B cell (primary cell): Measurements from ENCODE around the gene PAK4. TPM values are rescaled to one million over a fixed set of nuclear protein-coding genes. Genes with fewer than 3 reads are reported as not detected.
"Not testable (repeated sequence)": the region's sequence is repeated elsewhere in the genome, so short reads cannot be mapped to it uniquely, and the experiment has no call there.

Experiments used
- ATAC-seq: fragments of 200-7000 bp; cut with Tn5 transposase; one replicate; pipeline ENCODE4 v1.10.0; 2021; ENCODE audit warnings: low read depth, mild to moderate bottlenecking, moderate number of reproducible peaks, moderate library complexity
- CTCF ChIA-PET: fragments of 350-600 bp; sonication (Branson Sonifier 250); formaldehyde crosslinking; loops from one replicate; lab custom pipeline; 2021; ENCODE audit warnings: antibody characterized with exemption, inconsistent platforms; lab: Charles Lee
- POLR2A ChIA-PET: fragments of 350-600 bp; sonication (Branson Sonifier 250); formaldehyde crosslinking; loops from one replicate; lab custom pipeline; 2021; ENCODE audit warnings: antibody characterized with exemption; lab: Charles Lee
- DNase-seq: peaks from one replicate; pipeline ENCODE4 v3.0.0; 2013
- H2AFZ ChIP-seq: 2 replicates; pipeline ENCODE4 v1.6.1; 2012; ENCODE audit warnings: mild to moderate bottlenecking, low read depth, low read length; ENCODE audit not compliant: insufficient read depth, poor library complexity, severe bottlenecking
- H3K27ac ChIP-seq, 2 donors: 1 replicate in 1 of 2; 2 replicates in 1 of 2; pipeline ENCODE4 v1.5.1; 2012 to 2013; ENCODE audit warnings: low read length in 2 of 2, mild to moderate bottlenecking in 2 of 2, moderate library complexity in 1 of 2
- H3K27me3 ChIP-seq, 4 experiments: fragments of 200-600 bp in 1 of 4; sonication (generic) in 1 of 4; replicated peaks in 1 of 4; 1 replicate in 2 of 4; 2 replicates in 2 of 4; pipeline versions ENCODE4 v1.6.1 to v1.7.0; 2013 to 2016; ENCODE audit warnings: low read length in 3 of 4, mild to moderate bottlenecking in 2 of 4, mixed read lengths in 1 of 4, moderate library complexity in 1 of 4; ENCODE audit not compliant: insufficient read depth in 4 of 4, control insufficient read depth in 3 of 4; ENCODE audit errors: control extremely low read depth in 1 of 4
- H3K36me3 ChIP-seq, 2 experiments: replicated peaks in 1 of 2; 1 replicate in 1 of 2; 2 replicates in 1 of 2; pipeline versions ENCODE4 v1.6.1 to v1.7.1; 2013; ENCODE audit warnings: low read length in 1 of 2; ENCODE audit not compliant: insufficient read depth in 2 of 2, control insufficient read depth in 1 of 2; ENCODE audit errors: control extremely low read depth in 1 of 2, extremely low read depth in 1 of 2
- H3K4me1 ChIP-seq, 2 donors: fragments of 200-600 bp in 1 of 2; sonication (generic) in 1 of 2; 1 replicate in 1 of 2; 2 replicates in 1 of 2; pipeline versions ENCODE4 v1.5.1 to v1.6.1; 2013 to 2017; ENCODE audit warnings: low read length in 2 of 2; ENCODE audit not compliant: control insufficient read depth in 2 of 2, insufficient read depth in 2 of 2
- H3K4me2 ChIP-seq: replicated peaks from 2 replicates; pipeline ENCODE3; 2012; ENCODE audit warnings: mild to moderate bottlenecking, low read depth, low read length; ENCODE audit not compliant: poor library complexity, severe bottlenecking
- H3K4me3 ChIP-seq, 5 experiments: fragments of 200-600 bp in 1 of 5; sonication (generic) in 1 of 5; 1 replicate in 3 of 5; 2 replicates in 2 of 5; pipeline versions ENCODE4 v1.5.1 to v1.7.0; 2011 to 2016; ENCODE audit warnings: low read length in 4 of 5, mild to moderate bottlenecking in 4 of 5, low read depth in 2 of 5, control low read depth in 1 of 5, moderate library complexity in 1 of 5; ENCODE audit not compliant: insufficient read depth in 1 of 5; ENCODE audit errors: control extremely low read depth in 1 of 5, extremely low read depth in 1 of 5
- H3K79me2 ChIP-seq: fragments of 200-600 bp; sonication (generic); one replicate; pipeline ENCODE4 v1.6.0; 2016; ENCODE audit warnings: low read length; ENCODE audit not compliant: control insufficient read depth, insufficient read depth
- H3K9ac ChIP-seq: fragments of 200-600 bp; sonication (generic); 2 replicates; pipeline ENCODE4 v1.6.1; 2017; ENCODE audit warnings: mild to moderate bottlenecking, low read length, moderate library complexity
- H3K9me3 ChIP-seq, 3 donors: one replicate each; pipeline versions ENCODE4 v1.6.1 to v1.7.1; 2013; ENCODE audit warnings: low read length in 2 of 3; ENCODE audit not compliant: control insufficient read depth in 2 of 3, insufficient read depth in 1 of 3; ENCODE audit errors: control extremely low read depth in 1 of 3
- H4K20me1 ChIP-seq: 2 replicates; pipeline ENCODE4 v1.6.0; 2012; ENCODE audit warnings: mild to moderate bottlenecking, low read length; ENCODE audit not compliant: insufficient read depth, control insufficient read depth, poor library complexity, severe bottlenecking
- H3K27ac Mint-ChIP-seq: one replicate; pipeline ENCODE4 v1.8.0; 2021; ENCODE audit warnings: mixed read lengths
- H3K27me3 Mint-ChIP-seq: one replicate; pipeline ENCODE4 v1.8.0; 2021; ENCODE audit warnings: mixed read lengths
- H3K4me1 Mint-ChIP-seq: one replicate; pipeline ENCODE4 v1.8.0; 2021; ENCODE audit warnings: mixed read lengths
- H3K4me3 Mint-ChIP-seq: one replicate; pipeline ENCODE4 v1.8.0; 2021; ENCODE audit warnings: mixed read lengths
- H3K9me3 Mint-ChIP-seq: one replicate; pipeline ENCODE4 v1.8.0; 2022; ENCODE audit warnings: mixed read lengths; ENCODE audit not compliant: insufficient read depth
- CTCF ChIP-seq: fragments of 200-600 bp; IDR thresholded peaks from one replicate; pipeline ENCODE4 v1.8.0; 2022; ENCODE audit warnings: antibody characterized with exemption, mild to moderate bottlenecking
- EZH2 ChIP-seq: IDR thresholded peaks from 2 replicates; pipeline ENCODE4 v1.6.1; 2012; ENCODE audit warnings: borderline replicate concordance, low read depth, mild to moderate bottlenecking, moderate library complexity, low read length; ENCODE audit not compliant: insufficient read depth, poor library complexity, severe bottlenecking
- WGBS: methylation state at CpG from one replicate; pipeline ENCODE4 v1.1.5; 2013; ENCODE audit warnings: missing lambda C conversion rate; ENCODE audit not compliant: insufficient coverage; 5-methylcytosine and 5-hydroxymethylcytosine counted together
- intact Hi-C: fragments of 100-400 bp; cut with micrococcal nuclease; formaldehyde crosslinking; loops from one replicate; pipeline ENCODE4 v1.10.0; 2022
- polyA plus RNA-seq: library from polyadenylated mRNA; depleted of rRNA; stranded (reverse); fragments of >200 nt; gene quantifications from 2 replicates; pipeline ENCODE4 v1.2.3, GENCODE V29; 2012
- total RNA-seq, 2 donors: library from RNA; stranded (reverse); fragments of 120-200 nt in 1 of 2; gene quantifications; 1 replicate in 1 of 2; 2 replicates in 1 of 2; pipeline versions ENCODE4 v1.2.3 to v1.2.4, GENCODE V29; 2013 to 2022

The PAK4 gene
- total and polyA plus RNA-seq, 2 donors (not counting 1 experiment from before 2014, with no cell fraction given): 12.0 to 23.3 TPM

- no peak overlapping the region for H3K9ac ChIP-seq
- H3K4me1 ChIP-seq: no peaks in the 10 kb centered on the region
- H3K27me3 ChIP-seq: peaks cover 0 to 3% (median under 1%) of the 10 kb centered on the region in 4 experiments
- peaks cover 26% of the 10 kb centered on the region for H3K27me3 Mint-ChIP-seq
- H3K4me2 ChIP-seq: no peak overlapping the region
- no peak overlapping the region for H3K4me3 Mint-ChIP-seq
- H3K79me2 ChIP-seq: no peaks in the 10 kb centered on the region
- H3K4me3 ChIP-seq: no peak overlapping the region
- no peak overlapping the region for H2AFZ ChIP-seq
- TF ChIP-seq CTCF (no peak), EZH2 (no peak)
- DNase-seq (no peak), ATAC-seq (no peak)
- POLR2A ChIA-PET: no interaction called here
- H3K9me3 ChIP-seq: no peaks in the 10 kb centered on the region
- H3K4me1 Mint-ChIP-seq: no peaks in the 10 kb centered on the region
- intact Hi-C loops: no loop called here
- WGBS: 100% methylated on average over 4 of the region's 4 CpGs
- no peaks in the 10 kb centered on the region for H4K20me1 ChIP-seq
- H3K27ac ChIP-seq: no peak overlapping the region
- H3K36me3 ChIP-seq: no peaks in the 10 kb centered on the region
- H3K9me3 Mint-ChIP-seq: no peaks in the 10 kb centered on the region
- CTCF ChIA-PET: no interaction called here
- no peak overlapping the region for H3K27ac Mint-ChIP-seq
Measured at GRCh38 chr19:39090881-39091280, 34.7 kb upstream of the PAK4 start.

GRCh38 chr19:39095799-39096540 is 29.6 kb upstream of the PAK4 start:
- ATAC-seq, H3K4me1 ChIP-seq, H3K36me3 ChIP-seq, H3K4me2 ChIP-seq, H3K27ac ChIP-seq, H3K4me3 Mint-ChIP-seq, H3K9me3 ChIP-seq, DNase-seq, H3K27ac Mint-ChIP-seq, CTCF ChIA-PET, H3K9ac ChIP-seq, H2AFZ ChIP-seq, H4K20me1 ChIP-seq, H3K79me2 ChIP-seq, H3K4me3 ChIP-seq, POLR2A ChIA-PET, H3K9me3 Mint-ChIP-seq, H3K4me1 Mint-ChIP-seq, intact Hi-C loops: not testable (repeated sequence)
- H3K27me3 Mint-ChIP-seq: peaks cover 42% of the 10 kb centered on the region
- 83% methylated on average over 4 of the region's 5 CpGs for WGBS
- peaks cover 0 to 16% (median 3%) of the 10 kb centered on the region in 4 experiments for H3K27me3 ChIP-seq
